PC-9 (cell line): ENCODE results near the gene ZNF438. TPM values are rescaled to one million over a fixed set of nuclear protein-coding genes. Genes with fewer than 3 reads are reported as not detected.

Experiments used
- BruUV-seq: library from RNA; stranded (reverse); fragments of 400-500 nt; replicated peaks from 2 replicates; lab custom pipeline; 2021; lab: Mats Ljungman, UMichigan
- CTCF ChIA-PET: fragments of 300-600 bp; sonication (Branson Sonifier 250); formaldehyde crosslinking; loops from one replicate; lab custom pipeline; 2022; ENCODE audit warnings: antibody characterized with exemption; lab: Charles Lee
- POLR2A ChIA-PET: fragments of 300-600 bp; sonication (Branson Sonifier 250); formaldehyde crosslinking; loops from one replicate; lab custom pipeline; 2022; ENCODE audit warnings: antibody characterized with exemption; ENCODE audit not compliant: unreplicated experiment; lab: Charles Lee
- DNase-seq, 2 experiments: peaks; one replicate each; pipeline versions ENCODE4 v3.0.0 to v3.0.0-alpha.2; 2015 to 2022; ENCODE audit warnings: mixed read lengths in 1 of 2
- H2AFZ ChIP-seq: fragments of 200-600 bp; sonication (generic); 2 replicates; pipeline ENCODE4 v1.8.1; 2017; ENCODE audit warnings: antibody characterized with exemption
- H3F3A ChIP-seq: fragments of 200-600 bp; sonication (generic); 2 replicates; pipeline ENCODE4 v1.8.1; 2017; ENCODE audit warnings: antibody characterized with exemption, mild to moderate bottlenecking, low read depth; ENCODE audit not compliant: insufficient read depth
- H3K27ac ChIP-seq: fragments of 200-600 bp; sonication (generic); 2 replicates; pipeline ENCODE4 v1.6.1; 2016; ENCODE audit warnings: mixed run types
- H3K27me3 ChIP-seq: fragments of 200-600 bp; sonication (generic); 2 replicates; pipeline ENCODE4 v1.6.1; 2016; ENCODE audit warnings: low read depth, mixed run types; ENCODE audit not compliant: insufficient read depth
- H3K36me3 ChIP-seq: fragments of 200-600 bp; sonication (generic); 2 replicates; pipeline ENCODE4 v1.6.1; 2016; ENCODE audit warnings: low read depth, mixed run types
- H3K4me1 ChIP-seq: fragments of 200-600 bp; sonication (generic); replicated peaks from 2 replicates; pipeline ENCODE4 v1.6.1; 2016; ENCODE audit warnings: mixed run types; ENCODE audit not compliant: insufficient read depth
- H3K4me2 ChIP-seq: fragments of 200-600 bp; sonication (generic); 2 replicates; pipeline ENCODE4 v1.6.1; 2017; ENCODE audit warnings: mixed run types
- H3K4me3 ChIP-seq: fragments of 200-600 bp; sonication (generic); 2 replicates; pipeline ENCODE4 v1.6.1; 2016; ENCODE audit warnings: mixed run types
- H3K79me2 ChIP-seq: fragments of 200-600 bp; sonication (generic); 2 replicates; pipeline ENCODE4 v1.6.1; 2017; ENCODE audit warnings: low read depth, mixed run types
- H3K9me2 ChIP-seq: fragments of 200-600 bp; sonication (generic); 2 replicates; pipeline ENCODE4 v1.8.1; 2017; ENCODE audit warnings: mild to moderate bottlenecking; ENCODE audit not compliant: insufficient read depth
- H3K9me3 ChIP-seq: fragments of 200-600 bp; sonication (generic); 2 replicates; pipeline ENCODE4 v1.8.1; 2016; ENCODE audit warnings: low read depth; ENCODE audit not compliant: insufficient read depth
- H4K20me1 ChIP-seq: fragments of 200-600 bp; sonication (generic); 2 replicates; pipeline ENCODE4 v1.8.1; 2017; ENCODE audit not compliant: insufficient read depth
- CTCF ChIP-seq: fragments of 200-600 bp; sonication (generic); conservative IDR thresholded peaks from 2 replicates; pipeline ENCODE4 v1.6.1; 2017; ENCODE audit warnings: mixed run types, antibody characterized with exemption, mild to moderate bottlenecking, moderate library complexity
- EZH2 ChIP-seq: fragments of 200-600 bp; sonication (generic); IDR thresholded peaks from 2 replicates; pipeline ENCODE4 v1.8.0; 2017; ENCODE audit warnings: antibody characterized with exemption, low read depth
- intact Hi-C: fragments of 100-400 bp; cut with micrococcal nuclease; formaldehyde crosslinking; loops from one replicate; pipeline ENCODE4 v1.10.0; 2022; ENCODE audit not compliant: unreplicated experiment
- total RNA-seq: library from RNA; stranded (reverse); gene quantifications from 2 replicates; pipeline ENCODE4 v1.2.3, GENCODE V29; 2021

ZNF438 gene
- total RNA-seq, 1 experiment from 2014 or later, result 4.7 TPM

- no peaks in the 10 kb centered on the region for H3K27me3 ChIP-seq
- no peak overlapping the region for H3K27ac ChIP-seq
Observed at GRCh38 chr10:30811276-30812017, 220.2 kb downstream of the ZNF438 start.

GRCh38 chr10:30810416-30810815 lies 221.2 kb downstream of the ZNF438 start:
- no peaks in the 10 kb centered on the region for H3K79me2 ChIP-seq
- TF ChIP-seq CTCF (no peak), EZH2 (no peak)
- H3K4me1 ChIP-seq, result peaks cover 12% of the 10 kb centered on the region; the same call in 1 of the 2 replicates
- H3K27me3 ChIP-seq, result no peaks in the 10 kb centered on the region
- no peaks in the 10 kb centered on the region for H3K9me3 ChIP-seq
- no peaks in the 10 kb centered on the region for H4K20me1 ChIP-seq
- no peaks in the 10 kb centered on the region for H3K36me3 ChIP-seq
- 0 out of 2 replicates have a peak, but pooled peaks cover 5% of the 10 kb centered on the region for H3F3A ChIP-seq
- no peak overlapping the region for H3K4me2 ChIP-seq
- intact Hi-C loops, result no loop called here
- no peaks in the 10 kb centered on the region for H3K9me2 ChIP-seq
- ChIA-PET POLR2A (no interaction called here), CTCF (no interaction called here)
- DNase-seq, result no peak
- H3K27ac ChIP-seq, result no peak overlapping the region
- no peak overlapping the region for H3K4me3 ChIP-seq
- BruUV-seq, result no TSS peak
- no peak overlapping the region for H2AFZ ChIP-seq

More at GRCh38 chr10:30811276-30812017, 220.2 kb downstream of the ZNF438 start:
- Histone ChIP-seq H3K4me1 (peaks cover 12% of the 10 kb centered on the region; the same call in 1 of the 2 replicates), H3K4me3 (no peak overlapping the region), H3K36me3 (no peaks in the 10 kb centered on the region), H3K9me3 (no peaks in the 10 kb centered on the region), H2AFZ (no peak overlapping the region), H3K9me2 (no peaks in the 10 kb centered on the region), H3F3A (0 out of 2 replicates have a peak, but pooled peaks cover 5% of the 10 kb centered on the region), H4K20me1 (no peaks in the 10 kb centered on the region), H3K79me2 (no peaks in the 10 kb centered on the region), H3K4me2 (no peak overlapping the region)
- intact Hi-C loops, result no loop called here
- BruUV-seq, result no TSS peak
- ChIA-PET POLR2A (no interaction called here), CTCF (no interaction called here)
- DNase-seq, result no peak
- TF ChIP-seq CTCF (no peak), EZH2 (no peak)

- H4K20me1 ChIP-seq, result no peaks in the 10 kb centered on the region
- no peaks in the 10 kb centered on the region for H3K79me2 ChIP-seq
- intact Hi-C loops, result no loop called here
- H3K27ac ChIP-seq, result no peak overlapping the region
- no peak overlapping the region for H3K4me3 ChIP-seq
- H3K36me3 ChIP-seq, result no peaks in the 10 kb centered on the region
- DNase-seq, result no peak
- TF ChIP-seq EZH2 (no peak), CTCF (no peak)
- ChIA-PET CTCF (no interaction called here), POLR2A (no interaction called here)
- H3K27me3 ChIP-seq, result no peaks in the 10 kb centered on the region
- BruUV-seq, result no TSS peak
- no peaks in the 10 kb centered on the region for H3K9me3 ChIP-seq
- H3F3A ChIP-seq, result no peaks in the 10 kb centered on the region
- no peak overlapping the region for H3K4me2 ChIP-seq
- H2AFZ ChIP-seq, result no peak overlapping the region
- no peaks in the 10 kb centered on the region for H3K4me1 ChIP-seq
- no peaks in the 10 kb centered on the region for H3K9me2 ChIP-seq
Observed at GRCh38 chr10:30806850-30807249, 224.8 kb downstream of the ZNF438 start.
